GM21360 (cell line): Measurements from ENCODE around the gene TSC22D2.
"Not testable (repeated sequence)": the region's sequence is repeated elsewhere in the genome, so short reads cannot be mapped to it uniquely, and the experiment has no call there.

Experiments
- ATAC-seq: cut with Tn5 transposase; IDR thresholded peaks from one replicate; pipeline ENCODE4 v1.9.1; 2021; ENCODE audit warnings: mild to moderate bottlenecking, moderate library complexity; ENCODE audit not compliant: unreplicated experiment

The TSC22D2 gene

GRCh38 chr3:150479370-150479769, 71.3 kb downstream of the TSC22D2 start:
- no peak for ATAC-seq

GRCh38 chr3:150480877-150481276, 72.8 kb downstream of the TSC22D2 start:
- ATAC-seq, result no peak

GRCh38 chr3:150483226-150483625, 75.1 kb downstream of the TSC22D2 start:
- no peak for ATAC-seq

GRCh38 chr3:150484410-150484809, 76.3 kb downstream of the TSC22D2 start:
- no peak for ATAC-seq

GRCh38 chr3:150488867-150489266, 80.8 kb downstream of the TSC22D2 start:
- ATAC-seq, result no peak

- no peak for ATAC-seq
These were observed 82.3 kb downstream of the TSC22D2 start for GRCh38 chr3:150490277-150490986.

GRCh38 chr3:150494411-150494977, 86.4 kb downstream of the TSC22D2 start:
- ATAC-seq, result no peak

- no peak for ATAC-seq
These were observed 87.1 kb downstream of the TSC22D2 start for GRCh38 chr3:150495149-150495548.

GRCh38 chr3:150495563-150496168, 87.6 kb downstream of the TSC22D2 start:
- no peak for ATAC-seq

- ATAC-seq, result no peak
These were observed 89.9 kb downstream of the TSC22D2 start for GRCh38 chr3:150497956-150498355.

- not testable (repeated sequence) for ATAC-seq
These were observed 92.9 kb downstream of the TSC22D2 start for GRCh38 chr3:150500960-150501359.

- ATAC-seq, result no peak
These were observed 95.5 kb downstream of the TSC22D2 start for GRCh38 chr3:150503402-150504099.

GRCh38 chr3:150504483-150504882, 96.4 kb downstream of the TSC22D2 start:
- no peak for ATAC-seq

- ATAC-seq, result no peak
These were observed 100.3 kb downstream of the TSC22D2 start for GRCh38 chr3:150508401-150508800.

- ATAC-seq, result no peak
These were observed 101.7 kb downstream of the TSC22D2 start for GRCh38 chr3:150509780-150510179.

- ATAC-seq, result no peak
These were observed 103.2 kb downstream of the TSC22D2 start for GRCh38 chr3:150511122-150511821.

GRCh38 chr3:150515210-150515609, 107.1 kb downstream of the TSC22D2 start:
- no peak for ATAC-seq
